Renal pelvis (tissue), 4 donors: ENCODE data around the gene NCOA3. TPM values are rescaled to one million over a fixed set of nuclear protein-coding genes. Genes with fewer than 3 reads are reported as not detected.

ENCODE experiments used
- DNase-seq: peaks from one replicate; pipeline ENCODE4 v3.0.0-alpha.2; 2013
- polyA plus RNA-seq, 3 donors: library from polyadenylated mRNA; unstranded; fragments of 120-200 nt; gene quantifications; one replicate each; pipeline ENCODE4 v1.2.1, GENCODE V29; 2013; ENCODE audit not compliant: insufficient read length in 3 of 3

NCOA3 gene
- polyA plus RNA-seq, 3 donors = 31.5 to 40.1 (median 36.1) TPM

DNA sequence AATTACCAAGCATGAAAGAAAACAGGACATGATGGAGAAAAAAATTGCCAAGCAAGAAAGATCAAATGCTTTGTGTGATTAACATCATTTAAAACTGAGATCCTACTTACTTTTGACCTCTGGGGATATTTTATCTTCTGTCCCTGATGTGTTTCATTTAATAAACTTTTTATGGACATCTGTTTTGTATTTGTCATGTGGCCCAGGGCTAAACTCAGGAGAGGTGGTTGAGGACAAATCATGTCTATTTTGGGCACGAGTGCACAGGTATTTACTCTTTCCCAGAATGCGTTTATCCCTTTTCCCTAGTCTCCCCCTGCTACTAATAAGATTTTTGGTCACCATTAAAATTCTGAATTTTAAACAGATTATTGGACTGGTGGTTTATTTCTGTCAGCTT, 128.2 kb downstream of the NCOA3 start:
- no peak for DNase-seq

DNA sequence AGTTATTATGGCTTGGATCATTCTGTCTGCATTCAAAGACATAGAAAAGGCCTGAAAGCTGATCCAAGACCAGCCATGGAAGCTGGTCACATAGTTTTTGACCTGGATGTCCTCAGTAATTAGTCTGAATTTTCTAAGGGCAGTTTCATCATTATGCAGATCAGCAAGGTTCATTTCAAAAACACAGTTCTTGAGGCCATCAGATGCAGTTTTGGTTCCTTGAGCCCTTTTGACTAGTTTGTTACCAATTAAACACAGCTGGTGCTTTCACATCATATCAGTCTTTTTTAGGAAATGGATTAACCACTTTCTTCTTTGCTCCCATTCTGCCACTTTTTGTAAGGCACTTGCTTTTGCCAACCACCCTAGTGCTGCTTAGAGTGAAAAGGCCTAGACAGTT, 129.4 kb downstream of the NCOA3 start:
- DNase-seq = no peak

- no peak for DNase-seq
Observed at GRCh38 chr20:47635256-47635655, 133.6 kb downstream of the NCOA3 start.

GRCh38 chr20:47638851-47639250, 137.2 kb downstream of the NCOA3 start:
- no peak for DNase-seq

DNA sequence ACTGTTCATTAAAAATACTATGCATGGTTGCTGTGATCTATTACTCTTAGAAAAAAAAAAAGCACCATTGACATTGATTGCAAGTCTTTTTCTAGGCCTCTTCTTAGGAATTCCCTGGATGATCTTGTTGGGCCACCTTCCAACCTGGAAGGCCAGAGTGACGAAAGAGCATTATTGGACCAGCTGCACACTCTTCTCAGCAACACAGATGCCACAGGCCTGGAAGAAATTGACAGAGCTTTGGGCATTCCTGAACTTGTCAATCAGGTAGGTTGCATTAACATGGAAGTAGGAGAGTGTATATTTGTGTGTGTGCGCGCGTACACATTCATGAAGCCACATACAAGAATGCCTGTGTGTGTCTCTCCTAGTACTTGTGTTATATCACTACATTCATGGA, 140.4 kb downstream of the NCOA3 start:
- DNase-seq = no peak

- no peak for DNase-seq
Observed at GRCh38 chr20:47642624-47643023, 140.9 kb downstream of the NCOA3 start.

DNA sequence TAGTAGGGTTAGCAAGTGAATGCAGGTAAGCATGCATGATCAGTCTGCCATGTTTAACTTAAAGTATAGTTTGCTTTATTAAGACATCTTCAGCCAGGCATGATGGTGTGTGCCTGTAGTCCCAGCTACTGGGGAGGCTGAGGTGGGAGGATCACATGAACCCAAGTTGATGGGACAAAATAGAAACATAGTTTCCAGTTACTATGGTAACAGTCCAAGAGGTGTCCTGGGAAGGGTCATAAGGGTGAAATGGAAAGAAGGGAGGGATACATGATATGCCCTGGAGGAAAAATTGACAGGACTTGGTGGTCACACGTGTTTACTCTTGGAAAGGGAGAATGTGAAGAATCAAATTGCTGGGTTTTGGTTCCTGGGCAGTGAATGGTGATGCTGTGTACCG, 143.9 kb downstream of the NCOA3 start:
- no peak for DNase-seq

- no peak for DNase-seq
Observed at GRCh38 chr20:47647994-47648393, 146.3 kb downstream of the NCOA3 start.

GRCh38 chr20:47648943-47649342, 147.3 kb downstream of the NCOA3 start:
- DNase-seq = no peak

DNA sequence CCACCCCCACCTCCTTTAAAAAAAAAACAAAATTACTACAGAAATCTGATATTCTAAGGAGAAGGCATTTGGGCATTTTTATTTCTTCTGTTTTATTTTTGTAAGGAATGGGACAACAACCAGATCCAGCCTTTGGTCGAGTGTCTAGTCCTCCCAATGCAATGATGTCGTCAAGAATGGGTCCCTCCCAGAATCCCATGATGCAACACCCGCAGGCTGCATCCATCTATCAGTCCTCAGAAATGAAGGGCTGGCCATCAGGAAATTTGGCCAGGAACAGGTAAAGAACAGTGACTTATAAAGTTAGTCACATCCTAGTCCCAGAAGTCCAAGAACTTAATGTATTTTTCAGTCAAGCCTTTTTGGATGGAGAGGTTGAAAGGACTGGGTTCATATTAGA, 150.6 kb downstream of the NCOA3 start:
- no peak for DNase-seq

GRCh38 chr20:47652794-47653193, 151.1 kb downstream of the NCOA3 start:
- DNase-seq = no peak

GRCh38 chr20:47653869-47654268, 152.2 kb downstream of the NCOA3 start:
- no peak for DNase-seq

- DNase-seq = no peak
Observed at GRCh38 chr20:47654370-47654769, 152.7 kb downstream of the NCOA3 start.

GRCh38 chr20:47655635-47656034, 153.9 kb downstream of the NCOA3 start:
- DNase-seq = no peak

GRCh38 chr20:47656318-47656717, 154.6 kb downstream of the NCOA3 start:
- DNase-seq = no peak

GRCh38 chr20:47659904-47660601, 158.4 kb downstream of the NCOA3 start:
- no peak for DNase-seq

GRCh38 chr20:47660602-47660905, 158.9 kb downstream of the NCOA3 start:
- DNase-seq = no peak

- DNase-seq = peak; percentile 51
Observed at GRCh38 chr20:47660983-47661700, 159.5 kb downstream of the NCOA3 start.

DNA sequence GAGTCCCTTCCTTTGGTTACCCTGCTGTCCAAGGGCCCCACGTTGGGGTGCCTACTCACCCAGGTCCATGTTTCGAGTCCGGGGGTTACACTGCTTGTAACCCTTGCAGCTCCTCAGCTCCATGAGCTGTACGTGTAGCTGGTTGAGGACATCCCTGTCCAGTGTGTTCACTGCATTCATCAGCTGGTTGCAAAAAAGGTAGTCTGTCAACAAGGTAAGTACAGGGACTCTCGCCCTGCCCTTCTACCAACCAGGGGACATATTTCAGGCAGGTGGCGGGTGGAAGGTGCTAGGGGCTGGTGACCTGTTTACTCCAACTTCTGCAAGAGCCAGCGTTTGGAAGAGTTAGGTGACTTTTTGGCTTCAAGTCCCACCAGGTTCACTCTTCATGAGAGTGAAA, 160.0 kb downstream of the NCOA3 start:
- no peak for DNase-seq

DNA sequence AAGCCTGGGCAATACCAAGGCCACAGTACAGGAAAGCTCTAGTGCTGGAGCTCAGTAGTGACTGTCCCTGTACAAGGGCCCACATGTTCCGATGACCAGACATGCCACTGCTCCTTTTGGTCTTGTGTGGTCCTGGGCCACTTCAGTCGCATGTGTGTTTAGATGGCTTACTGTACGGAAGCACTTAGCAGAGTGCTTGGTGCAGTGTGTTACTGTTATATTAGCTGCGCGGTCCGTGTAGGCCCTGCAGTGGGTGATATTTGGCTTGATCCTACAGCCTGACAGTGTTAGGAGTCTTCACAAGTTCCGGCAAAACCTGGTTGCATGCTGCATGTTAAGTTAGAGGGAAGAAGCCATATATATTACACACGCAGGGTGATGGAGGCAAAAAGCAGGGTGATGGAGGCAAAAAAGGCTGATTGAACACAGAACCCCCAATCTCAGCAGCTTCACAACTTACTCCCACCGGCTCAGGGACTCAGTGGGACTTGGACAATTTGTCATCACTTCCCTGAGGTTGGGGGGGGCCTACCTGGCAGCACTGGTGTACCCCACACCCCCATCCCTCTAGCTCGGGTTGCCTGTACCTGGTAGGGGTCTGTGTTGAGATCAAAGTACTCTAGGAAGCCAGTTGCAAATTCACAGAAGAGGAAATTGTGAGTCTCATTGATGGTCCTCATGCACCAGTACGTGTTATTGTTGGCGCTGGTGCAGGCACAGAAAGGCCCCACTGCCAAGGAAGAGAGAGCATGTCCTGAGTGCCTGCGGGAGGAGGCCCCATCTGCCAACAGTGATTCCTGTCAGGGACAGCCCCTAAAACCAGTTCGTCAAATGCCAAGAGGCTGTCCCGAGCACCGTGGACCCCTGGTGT, 161.0 kb downstream of the NCOA3 start:
- DNase-seq = no peak

- peak; percentile 79 for DNase-seq
Observed at GRCh38 chr20:47663354-47664067, 161.8 kb downstream of the NCOA3 start.

DNA sequence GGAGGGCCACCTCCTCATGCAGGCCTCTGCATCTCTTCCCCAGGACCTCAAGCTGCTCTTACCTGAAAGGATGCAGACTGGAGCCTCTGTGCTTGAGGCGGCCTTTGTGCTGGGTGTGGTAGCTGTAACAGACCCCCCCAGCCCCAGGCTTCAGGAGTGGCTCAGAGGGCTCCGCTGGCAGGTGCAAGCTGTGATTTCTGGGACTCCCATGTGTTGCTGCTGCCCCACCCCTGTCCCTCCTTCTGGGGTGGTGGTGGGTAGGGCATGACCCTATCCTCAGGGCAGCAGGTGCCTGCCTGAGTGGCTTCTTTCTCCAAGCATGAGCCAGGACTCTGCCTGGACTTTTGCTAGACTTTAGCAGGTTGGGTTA, 162.4 kb downstream of the NCOA3 start:
- no peak for DNase-seq
